ENCODE results near the gene TBX10. TPM values are rescaled to one million over a fixed set of nuclear protein-coding genes. Genes with fewer than 3 reads are reported as not detected.
"Not testable (repeated sequence)": the region's sequence is repeated elsewhere in the genome, so short reads cannot be mapped to it uniquely, and the experiment has no call there.

TBX10 gene
- total RNA-seq, 1 experiment from 2014 or later = not detected

DNA sequence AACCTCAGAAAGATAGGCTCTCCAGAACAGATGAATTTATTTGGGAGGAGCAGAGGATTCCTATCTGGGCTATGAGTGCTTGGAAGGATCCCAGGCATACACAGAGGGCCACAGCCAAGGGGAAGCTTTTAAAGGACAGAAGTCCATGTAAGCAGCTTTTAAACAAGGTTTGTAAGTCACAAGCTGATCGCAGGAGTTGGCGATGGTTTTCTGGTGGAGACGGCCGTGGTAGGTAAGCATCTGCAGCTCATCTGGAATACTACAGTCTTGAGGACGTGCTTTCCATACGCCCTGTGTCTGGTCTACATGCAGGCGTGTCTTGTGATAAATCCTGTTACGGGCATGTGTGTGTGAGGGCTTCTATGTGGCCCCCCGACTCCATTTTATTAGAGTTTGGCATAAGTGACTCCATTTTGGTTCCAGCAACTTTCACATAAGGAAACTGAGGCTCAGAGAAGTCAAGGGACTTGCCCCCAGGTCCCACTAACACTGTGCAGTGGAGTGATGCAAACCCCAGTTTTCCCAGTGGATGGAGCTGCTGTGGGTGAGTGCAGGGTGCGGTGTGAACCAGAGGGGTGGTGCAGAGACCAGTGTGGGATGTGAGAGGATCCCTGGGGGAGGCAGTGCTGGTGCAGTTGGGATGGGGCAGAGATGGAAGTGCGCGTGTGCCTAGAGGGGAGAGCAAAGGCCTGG lies 22.7 kb upstream of the TBX10 start:
- Mint-ChIP-seq H3K4me3 (ENCODE audit: low read depth, unreplicated experiment) (no peak overlapping the region), H3K27me3 (ENCODE audit: unreplicated experiment) (no peaks in the 10 kb centered on the region), H3K4me1 (ENCODE audit: low read depth, unreplicated experiment) (peaks cover 10% of the 10 kb centered on the region), H3K36me3 (ENCODE audit: insufficient read depth, unreplicated experiment) (peaks cover 8% of the 10 kb centered on the region), H3K27ac (ENCODE audit: unreplicated experiment) (no peak overlapping the region), H3K9me3 (ENCODE audit: low read depth, unreplicated experiment) (no peaks in the 10 kb centered on the region)
- intact Hi-C loops (cut with micrococcal nuclease; ENCODE audit: unreplicated experiment) = no loop called here
- CTCF ChIA-PET = no interaction called here
- no TSS peak for BruUV-seq (replicated peaks)
- TF ChIP-seq, protein P1, sequence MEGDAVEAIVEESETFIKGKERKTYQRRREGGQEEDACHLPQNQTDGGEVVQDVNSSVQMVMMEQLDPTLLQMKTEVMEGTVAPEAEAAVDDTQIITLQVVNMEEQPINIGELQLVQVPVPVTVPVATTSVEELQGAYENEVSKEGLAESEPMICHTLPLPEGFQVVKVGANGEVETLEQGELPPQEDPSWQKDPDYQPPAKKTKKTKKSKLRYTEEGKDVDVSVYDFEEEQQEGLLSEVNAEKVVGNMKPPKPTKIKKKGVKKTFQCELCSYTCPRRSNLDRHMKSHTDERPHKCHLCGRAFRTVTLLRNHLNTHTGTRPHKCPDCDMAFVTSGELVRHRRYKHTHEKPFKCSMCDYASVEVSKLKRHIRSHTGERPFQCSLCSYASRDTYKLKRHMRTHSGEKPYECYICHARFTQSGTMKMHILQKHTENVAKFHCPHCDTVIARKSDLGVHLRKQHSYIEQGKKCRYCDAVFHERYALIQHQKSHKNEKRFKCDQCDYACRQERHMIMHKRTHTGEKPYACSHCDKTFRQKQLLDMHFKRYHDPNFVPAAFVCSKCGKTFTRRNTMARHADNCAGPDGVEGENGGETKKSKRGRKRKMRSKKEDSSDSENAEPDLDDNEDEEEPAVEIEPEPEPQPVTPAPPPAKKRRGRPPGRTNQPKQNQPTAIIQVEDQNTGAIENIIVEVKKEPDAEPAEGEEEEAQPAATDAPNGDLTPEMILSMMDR (IDR thresholded peaks at IDR 0.05; ENCODE audit: unreplicated experiment) = no peak
- DNase-seq = no peak

DNA sequence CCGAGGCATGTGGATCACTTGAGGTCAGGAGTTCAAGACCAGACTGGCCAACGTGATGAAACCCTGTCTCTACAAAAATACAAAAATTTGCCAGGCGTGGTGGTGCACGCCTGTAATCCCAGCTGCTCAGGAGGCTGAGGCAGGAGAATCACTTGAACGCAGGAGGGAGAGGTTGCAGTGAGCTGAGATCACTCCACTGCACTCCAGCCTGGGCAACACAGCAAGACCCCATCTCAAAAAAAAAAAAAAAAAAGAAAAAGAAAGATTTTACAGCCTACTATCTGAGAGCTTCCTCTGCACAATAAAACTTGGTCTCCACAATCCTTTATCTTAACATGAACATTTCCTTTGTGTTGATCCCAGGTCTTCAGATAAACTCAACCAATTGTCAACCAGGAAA lies 21.2 kb upstream of the TBX10 start:
- H3K4me3 Mint-ChIP-seq (ENCODE audit: low read depth, unreplicated experiment); BruUV-seq (replicated peaks); H3K27me3 Mint-ChIP-seq (ENCODE audit: unreplicated experiment); H3K4me1 Mint-ChIP-seq (ENCODE audit: low read depth, unreplicated experiment); intact Hi-C loops (cut with micrococcal nuclease; ENCODE audit: unreplicated experiment); H3K9me3 Mint-ChIP-seq (ENCODE audit: low read depth, unreplicated experiment); H3K27ac Mint-ChIP-seq (ENCODE audit: unreplicated experiment); DNase-seq; H3K36me3 Mint-ChIP-seq (ENCODE audit: insufficient read depth, unreplicated experiment): not testable (repeated sequence)
- CTCF ChIA-PET = interaction anchor here (0.7 to 3.2 kb wide), 2 partner anchors 32 to 65 kb away, joined by 3 to 17 read pairs; partner anchors contain the start of gene NUDT8

DNA sequence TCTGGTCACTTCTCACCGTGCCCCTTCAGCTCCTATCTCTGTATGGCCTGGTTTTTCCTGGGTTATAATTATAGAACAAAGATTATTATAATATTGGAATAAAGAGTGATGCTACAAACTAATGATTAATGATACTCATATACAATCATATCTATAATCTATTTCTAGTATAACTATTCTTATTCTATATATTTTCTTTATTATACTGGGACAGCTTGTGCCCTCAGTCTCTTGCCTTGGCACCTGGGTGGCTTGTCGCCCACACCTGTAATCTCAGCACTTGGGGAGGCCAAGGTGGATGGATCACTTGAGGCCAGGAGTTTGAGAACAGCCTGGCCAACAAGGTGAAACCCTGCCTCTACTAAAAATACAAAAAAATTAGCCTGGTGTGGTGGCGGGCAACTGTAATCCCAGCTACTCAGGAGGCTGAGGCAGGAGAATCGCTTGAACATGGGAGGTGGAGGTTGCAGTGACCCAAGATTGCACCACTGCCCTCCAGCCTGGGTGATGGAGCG lies 20.1 kb upstream of the TBX10 start:
- not testable (repeated sequence) for H3K4me1 Mint-ChIP-seq (ENCODE audit: low read depth, unreplicated experiment); DNase-seq; H3K4me3 Mint-ChIP-seq (ENCODE audit: low read depth, unreplicated experiment); BruUV-seq (replicated peaks); H3K9me3 Mint-ChIP-seq (ENCODE audit: low read depth, unreplicated experiment); H3K27ac Mint-ChIP-seq (ENCODE audit: unreplicated experiment); H3K36me3 Mint-ChIP-seq (ENCODE audit: insufficient read depth, unreplicated experiment); H3K27me3 Mint-ChIP-seq (ENCODE audit: unreplicated experiment)
- CTCF ChIA-PET = interaction anchor here (1.1 to 3.2 kb wide), 3 partner anchors 15 to 31 kb away, joined by 8 to 17 read pairs (median 9); partner anchors contain the start of genes ALDH3B2 and NUDT8
- intact Hi-C loops (cut with micrococcal nuclease; ENCODE audit: unreplicated experiment) = loop anchor here (2.0 to 10.0 kb wide), 2 partner anchors 27 to 85 kb away; no protein-coding TSS in a partner anchor

DNA sequence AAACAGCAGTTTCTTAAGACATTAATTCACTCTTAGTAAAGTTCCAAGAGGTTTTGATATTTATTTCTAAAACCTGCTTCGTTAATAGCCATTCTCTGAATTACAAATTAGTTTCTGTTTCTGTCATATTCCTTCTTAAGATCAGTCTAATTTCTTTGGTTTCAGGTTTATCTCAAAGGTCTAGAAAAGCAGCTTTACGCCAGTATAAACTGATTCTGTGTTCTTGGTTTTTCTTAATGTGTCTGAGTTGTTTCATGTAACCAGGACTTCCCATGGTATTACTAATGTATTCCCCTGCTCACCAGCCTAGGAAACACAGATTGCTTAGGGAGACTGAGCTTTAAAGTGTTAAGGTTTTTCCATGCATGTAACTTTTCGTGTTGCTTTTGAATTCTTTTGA lies 17.7 kb upstream of the TBX10 start:
- DNase-seq = no peak
- Mint-ChIP-seq H3K4me3 (ENCODE audit: low read depth, unreplicated experiment) (no peak overlapping the region), H3K27me3 (ENCODE audit: unreplicated experiment) (no peaks in the 10 kb centered on the region), H3K27ac (ENCODE audit: unreplicated experiment) (no peak overlapping the region), H3K9me3 (ENCODE audit: low read depth, unreplicated experiment) (no peaks in the 10 kb centered on the region), H3K36me3 (ENCODE audit: insufficient read depth, unreplicated experiment) (peaks cover 8% of the 10 kb centered on the region), H3K4me1 (ENCODE audit: low read depth, unreplicated experiment) (peaks cover 16% of the 10 kb centered on the region)
- CTCF ChIA-PET = no interaction called here
- BruUV-seq (replicated peaks) = no TSS peak
- TF ChIP-seq, protein P1 (IDR thresholded peaks at IDR 0.05; ENCODE audit: unreplicated experiment) = no peak
- intact Hi-C loops (cut with micrococcal nuclease; ENCODE audit: unreplicated experiment) = loop anchor here (10.0 kb wide), 1 partner anchor 82 kb away; no protein-coding TSS in a partner anchor

DNA sequence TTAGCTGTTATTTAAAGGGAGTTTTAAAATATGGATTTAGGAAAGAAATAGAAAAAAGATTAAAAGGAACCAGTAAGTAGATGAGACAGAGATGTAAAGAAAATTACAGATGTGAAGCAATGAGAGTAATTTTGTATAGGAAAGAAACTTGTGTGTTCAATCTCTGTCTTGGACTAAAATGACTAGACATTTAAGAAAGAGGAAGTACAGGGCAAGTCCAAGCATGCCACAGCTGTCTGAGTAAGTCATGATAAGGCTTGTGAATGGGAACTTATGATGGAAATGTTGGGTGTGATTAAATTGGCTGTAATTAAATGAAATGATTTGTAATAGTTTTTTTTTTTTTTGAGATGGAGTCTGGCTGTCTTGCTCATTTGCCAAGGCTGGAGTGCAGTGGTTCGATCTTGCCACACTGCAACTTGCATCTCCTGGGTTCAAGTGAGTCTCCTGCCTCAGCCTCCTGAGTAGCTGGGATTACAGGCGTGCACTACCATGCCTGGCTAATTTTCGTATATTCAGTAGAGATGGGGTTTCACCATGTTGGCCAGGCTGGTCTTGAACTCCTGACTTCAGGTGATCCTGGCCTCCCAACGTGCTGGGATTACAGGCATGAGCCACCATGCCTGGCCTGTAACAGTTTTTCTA lies 16.8 kb upstream of the TBX10 start:
- intact Hi-C loops (cut with micrococcal nuclease; ENCODE audit: unreplicated experiment) = loop anchor here (10.0 kb wide), 1 partner anchor 82 kb away; no protein-coding TSS in a partner anchor

More for the DNA sequence above, 16.8 kb upstream of the TBX10 start:
- TF ChIP-seq, protein P1 (IDR thresholded peaks at IDR 0.05; ENCODE audit: unreplicated experiment) = no peak
- Mint-ChIP-seq H3K4me1 (ENCODE audit: low read depth, unreplicated experiment) (peaks cover 18% of the 10 kb centered on the region), H3K4me3 (ENCODE audit: low read depth, unreplicated experiment) (no peak overlapping the region), H3K36me3 (ENCODE audit: insufficient read depth, unreplicated experiment) (peaks cover 8% of the 10 kb centered on the region), H3K9me3 (ENCODE audit: low read depth, unreplicated experiment) (no peaks in the 10 kb centered on the region), H3K27ac (ENCODE audit: unreplicated experiment) (no peak overlapping the region), H3K27me3 (ENCODE audit: unreplicated experiment) (no peaks in the 10 kb centered on the region)
- no TSS peak for BruUV-seq (replicated peaks)
- CTCF ChIA-PET = no interaction called here
- DNase-seq = no peak
